H9 (cell line): ENCODE data around the gene EDNRB. TPM values are rescaled to one million over a fixed set of nuclear protein-coding genes. Genes with fewer than 3 reads are reported as not detected.

Experiments used
- DNase-seq: peaks from one replicate; pipeline ENCODE4 v3.0.0-alpha.2; 2017
- H2AFZ ChIP-seq: one replicate; pipeline ENCODE4 v1.6.1; 2013; ENCODE audit warnings: mild to moderate bottlenecking, low read length, control low read depth, moderate library complexity
- H2AK5ac ChIP-seq: 2 replicates; pipeline ENCODE4 v1.6.1; 2013; ENCODE audit warnings: low read length, control low read depth, mixed read lengths; ENCODE audit not compliant: insufficient read length
- H2BK120ac ChIP-seq: one replicate; pipeline ENCODE4 v1.6.1; 2013; ENCODE audit warnings: low read depth, mild to moderate bottlenecking, low read length, control low read depth, inconsistent platforms; ENCODE audit not compliant: poor library complexity, severe bottlenecking
- H2BK12ac ChIP-seq: 2 replicates; pipeline ENCODE4 v1.6.1; 2013; ENCODE audit warnings: low read length, control low read depth, mixed read lengths, low read depth; ENCODE audit not compliant: insufficient read length
- H2BK15ac ChIP-seq: 2 replicates; pipeline ENCODE4 v1.6.1; 2013; ENCODE audit warnings: low read depth, low read length, control low read depth
- H2BK20ac ChIP-seq: one replicate; pipeline ENCODE4 v1.6.1; 2013; ENCODE audit warnings: low read depth, mild to moderate bottlenecking, low read length, control low read depth, inconsistent platforms; ENCODE audit not compliant: poor library complexity, severe bottlenecking
- H2BK5ac ChIP-seq: 2 replicates; pipeline ENCODE4 v1.6.1; 2013; ENCODE audit warnings: low read length, control low read depth, mixed read lengths; ENCODE audit not compliant: insufficient read length
- H3K14ac ChIP-seq: 2 replicates; pipeline ENCODE4 v1.6.1; 2013; ENCODE audit warnings: low read length, control low read depth; ENCODE audit not compliant: insufficient read depth
- H3K18ac ChIP-seq: 2 replicates; pipeline ENCODE4 v1.6.1; 2013; ENCODE audit warnings: low read depth, mild to moderate bottlenecking, mixed read lengths, low read length, control low read depth; ENCODE audit not compliant: insufficient read length
- H3K23ac ChIP-seq: 2 replicates; pipeline ENCODE4 v1.6.1; 2013; ENCODE audit warnings: low read length, control low read depth, mixed read lengths, low read depth; ENCODE audit not compliant: insufficient read length
- H3K23me2 ChIP-seq: 2 replicates; pipeline ENCODE4 v1.6.1; 2013; ENCODE audit warnings: low read depth, mild to moderate bottlenecking, mixed read lengths, low read length, control low read depth; ENCODE audit not compliant: insufficient read length, poor library complexity, severe bottlenecking
- H3K27ac ChIP-seq: 2 replicates; pipeline ENCODE4 v1.5.1; 2013; ENCODE audit warnings: low read length, control low read depth, mixed read lengths, low read depth; ENCODE audit not compliant: insufficient read length
- H3K27me3 ChIP-seq: 2 replicates; pipeline ENCODE4 v1.6.1; 2013; ENCODE audit warnings: low read length, control low read depth, inconsistent platforms; ENCODE audit not compliant: insufficient read depth
- H3K4ac ChIP-seq: 2 replicates; pipeline ENCODE4 v1.6.1; 2013; ENCODE audit warnings: low read depth, mild to moderate bottlenecking, control low read depth, inconsistent platforms, low read length, moderate library complexity
- H3K4me1 ChIP-seq: 2 replicates; pipeline ENCODE4 v1.6.1; 2013; ENCODE audit warnings: low read length, control low read depth, inconsistent platforms; ENCODE audit not compliant: insufficient read depth
- H3K4me2 ChIP-seq: 2 replicates; pipeline ENCODE4 v1.6.1; 2013; ENCODE audit warnings: low read length, control low read depth, mixed read lengths; ENCODE audit not compliant: insufficient read length, insufficient read depth
- H3K56ac ChIP-seq: 2 replicates; pipeline ENCODE4 v1.6.1; 2013; ENCODE audit warnings: low read depth, mild to moderate bottlenecking, mixed read lengths, low read length, control low read depth; ENCODE audit not compliant: insufficient read length
- H3K79me1 ChIP-seq: 2 replicates; pipeline ENCODE4 v1.6.1; 2013; ENCODE audit warnings: low read depth, mild to moderate bottlenecking, moderate library complexity, low read length, control low read depth, inconsistent platforms; ENCODE audit not compliant: insufficient read depth, poor library complexity, severe bottlenecking
- H3K79me2 ChIP-seq: 2 replicates; pipeline ENCODE4 v1.6.1; 2013; ENCODE audit warnings: low read length, control low read depth, inconsistent platforms; ENCODE audit not compliant: insufficient read depth
- H3K9ac ChIP-seq: 2 replicates; pipeline ENCODE4 v1.6.1; 2013; ENCODE audit warnings: low read length, control low read depth, mixed read lengths; ENCODE audit not compliant: insufficient read length; ENCODE audit errors: extremely low read depth
- H3K9me3 ChIP-seq: one replicate; pipeline ENCODE4 v1.6.1; 2013; ENCODE audit warnings: low read depth, low read length, inconsistent platforms; ENCODE audit not compliant: control insufficient read depth
- H3T11ph ChIP-seq: one replicate; pipeline ENCODE4 v1.6.1; 2013; ENCODE audit warnings: mild to moderate bottlenecking, low read length, control low read depth, inconsistent platforms
- H4K20me1 ChIP-seq: one replicate; pipeline ENCODE4 v1.6.1; 2013; ENCODE audit not compliant: control insufficient read depth, insufficient read length, insufficient read depth
- H4K5ac ChIP-seq: 2 replicates; pipeline ENCODE4 v1.6.1; 2013; ENCODE audit warnings: low read depth, mild to moderate bottlenecking, mixed read lengths, low read length, control low read depth; ENCODE audit not compliant: insufficient read length
- H4K8ac ChIP-seq: replicated peaks from 2 replicates; pipeline ENCODE4 v1.6.1; 2013; ENCODE audit warnings: low read length, control low read depth, mixed read lengths, low read depth; ENCODE audit not compliant: insufficient read length
- H4K91ac ChIP-seq: 2 replicates; pipeline ENCODE4 v1.6.1; 2013; ENCODE audit warnings: low read depth, mild to moderate bottlenecking, moderate library complexity, mixed read lengths, low read length, control low read depth; ENCODE audit not compliant: insufficient read length
- H3K27ac Mint-ChIP-seq, 3 experiments: 2 replicates in 2 of 3; 3 replicates in 1 of 3; pipeline ENCODE4 v1.8.0; 2020 to 2021; ENCODE audit warnings: mixed read lengths in 3 of 3, mild to moderate bottlenecking in 1 of 3, moderate library complexity in 1 of 3
- H3K27me3 Mint-ChIP-seq: 2 replicates; pipeline ENCODE4 v1.8.0; 2021; ENCODE audit warnings: low read depth, mild to moderate bottlenecking, moderate library complexity, mixed read lengths
- H3K36me3 Mint-ChIP-seq, 3 experiments: 2 replicates in 2 of 3; 3 replicates in 1 of 3; pipeline ENCODE4 v1.8.0; 2020 to 2021; ENCODE audit warnings: low read depth in 3 of 3, mixed read lengths in 3 of 3; ENCODE audit not compliant: insufficient read depth in 1 of 3
- H3K4me1 Mint-ChIP-seq, 2 experiments: 2 replicates each; pipeline ENCODE4 v1.8.0; 2020; ENCODE audit warnings: mixed read lengths in 2 of 2
- H3K4me3 Mint-ChIP-seq, 2 experiments: 2 replicates in 1 of 2; 3 replicates in 1 of 2; pipeline ENCODE4 v1.8.0; 2020 to 2021; ENCODE audit warnings: mild to moderate bottlenecking in 2 of 2, mixed read lengths in 2 of 2, moderate library complexity in 1 of 2
- H3K9me3 Mint-ChIP-seq, 2 experiments: 2 replicates in 1 of 2; 3 replicates in 1 of 2; pipeline ENCODE4 v1.8.0; 2020; ENCODE audit warnings: mild to moderate bottlenecking in 2 of 2, mixed read lengths in 2 of 2, moderate library complexity in 1 of 2
- total RNA-seq: library from RNA; stranded (reverse); gene quantifications from 2 replicates; pipeline ENCODE4 v1.2.1, GENCODE V29; 2021
- TF ChIP-seq, protein P1 (sequence below): fragments of 200-600 bp; sonication (generic); conservative IDR thresholded peaks from 3 replicates; pipeline ENCODE4 v1.8.0; 2021; ENCODE audit warnings: antibody characterized with exemption, mild to moderate bottlenecking

EDNRB gene
- total RNA-seq, 1 experiment from 2014 or later = 6.6 TPM

DNA sequence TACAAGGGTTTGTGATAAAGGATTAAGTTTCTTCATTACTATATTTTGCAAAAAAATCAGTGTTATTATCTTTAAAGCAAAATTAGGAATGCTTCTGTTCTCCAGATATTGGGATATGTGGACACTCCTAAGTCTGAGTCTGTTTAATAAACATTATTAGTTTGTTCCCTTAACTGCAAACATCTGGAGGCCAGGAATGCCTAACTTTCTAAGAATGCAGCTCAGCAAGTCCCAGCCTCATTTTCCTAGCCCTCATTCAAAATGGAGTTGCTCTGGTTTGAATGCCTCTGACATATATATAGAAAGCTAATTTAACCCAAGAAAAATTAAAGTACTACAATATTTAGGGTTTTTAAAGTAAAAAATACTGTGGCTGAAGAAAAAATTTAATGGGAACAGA, 33.6 kb upstream of the EDNRB start:
- H3K4ac ChIP-seq = no peak overlapping the region
- 0 out of 7 replicates have a peak, but pooled peaks cover 0 to 2% (median 0%) of the 10 kb centered on the region in 3 experiments for H3K36me3 Mint-ChIP-seq

More for the DNA sequence above, 33.6 kb upstream of the EDNRB start:
- H2BK5ac ChIP-seq = no peak overlapping the region
- H4K20me1 ChIP-seq = no peaks in the 10 kb centered on the region
- H3K27ac ChIP-seq = no peak overlapping the region
- Mint-ChIP-seq H3K9me3 (peaks cover 0 to 4% of the 10 kb centered on the region in 2 experiments; a peak in 2 of 5 replicates), H3K4me1 (peaks cover 0 to 10% of the 10 kb centered on the region in 2 experiments; a peak in 2 of 4 replicates), H3K27ac (no peak overlapping the region), H3K27me3 (no peaks in the 10 kb centered on the region), H3K4me3 (no peak overlapping the region)
- H3K27me3 ChIP-seq = no peaks in the 10 kb centered on the region
- TF ChIP-seq, protein P1, sequence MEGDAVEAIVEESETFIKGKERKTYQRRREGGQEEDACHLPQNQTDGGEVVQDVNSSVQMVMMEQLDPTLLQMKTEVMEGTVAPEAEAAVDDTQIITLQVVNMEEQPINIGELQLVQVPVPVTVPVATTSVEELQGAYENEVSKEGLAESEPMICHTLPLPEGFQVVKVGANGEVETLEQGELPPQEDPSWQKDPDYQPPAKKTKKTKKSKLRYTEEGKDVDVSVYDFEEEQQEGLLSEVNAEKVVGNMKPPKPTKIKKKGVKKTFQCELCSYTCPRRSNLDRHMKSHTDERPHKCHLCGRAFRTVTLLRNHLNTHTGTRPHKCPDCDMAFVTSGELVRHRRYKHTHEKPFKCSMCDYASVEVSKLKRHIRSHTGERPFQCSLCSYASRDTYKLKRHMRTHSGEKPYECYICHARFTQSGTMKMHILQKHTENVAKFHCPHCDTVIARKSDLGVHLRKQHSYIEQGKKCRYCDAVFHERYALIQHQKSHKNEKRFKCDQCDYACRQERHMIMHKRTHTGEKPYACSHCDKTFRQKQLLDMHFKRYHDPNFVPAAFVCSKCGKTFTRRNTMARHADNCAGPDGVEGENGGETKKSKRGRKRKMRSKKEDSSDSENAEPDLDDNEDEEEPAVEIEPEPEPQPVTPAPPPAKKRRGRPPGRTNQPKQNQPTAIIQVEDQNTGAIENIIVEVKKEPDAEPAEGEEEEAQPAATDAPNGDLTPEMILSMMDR = no peak
- no peak overlapping the region for H4K5ac ChIP-seq
- no peak overlapping the region for H3K23ac ChIP-seq
- H2BK120ac ChIP-seq = no peak overlapping the region
- no peak for DNase-seq
- no peak overlapping the region for H3K9ac ChIP-seq
- no peak overlapping the region for H3K56ac ChIP-seq
- no peak overlapping the region for H2BK12ac ChIP-seq
- H3T11ph ChIP-seq = no peak overlapping the region
- H2AFZ ChIP-seq = no peak overlapping the region
- no peak overlapping the region for H3K14ac ChIP-seq
- no peaks in the 10 kb centered on the region for H3K9me3 ChIP-seq
- no peaks in the 10 kb centered on the region for H3K23me2 ChIP-seq
- H3K79me2 ChIP-seq = no peaks in the 10 kb centered on the region
- H4K8ac ChIP-seq = no peak overlapping the region
- no peak overlapping the region for H4K91ac ChIP-seq
- no peak overlapping the region for H2AK5ac ChIP-seq
- no peak overlapping the region for H3K18ac ChIP-seq
- no peak overlapping the region for H2BK20ac ChIP-seq
- H2BK15ac ChIP-seq = no peak overlapping the region
- H3K79me1 ChIP-seq = no peaks in the 10 kb centered on the region
- H3K4me1 ChIP-seq = 0 out of 2 replicates have a peak, but pooled peaks cover 3% of the 10 kb centered on the region
- H3K4me2 ChIP-seq = no peak overlapping the region
